NCI-H2107 (cell line): ENCODE data around the gene KRTAP4-2.
"Not testable (repeated sequence)": the region's sequence is repeated elsewhere in the genome, so short reads cannot be mapped to it uniquely, and the experiment has no call there.

ENCODE experiments used
- DNase-seq: peaks from one replicate; lab custom pipeline; 2025; lab: John Stamatoyannopoulos, UW

Gene KRTAP4-2

GRCh38 chr17:41160648-41161047, 17.4 kb downstream of the KRTAP4-2 start, which contains the start of gene KRTAP4-4:
KRTAP4-4 (minus strand) TSS chr17:41160748; CDS start chr17:41160691, 57 bp downstream.
- no peak for DNase-seq

GRCh38 chr17:41160190-41160589, 17.8 kb downstream of the KRTAP4-2 start:
- DNase-seq, result not testable (repeated sequence)

- DNase-seq, result no peak
Measured at GRCh38 chr17:41153856-41154255, 24.2 kb downstream of the KRTAP4-2 start.

- no peak for DNase-seq
Measured at GRCh38 chr17:41151525-41151924, 26.5 kb downstream of the KRTAP4-2 start.

- no peak for DNase-seq
Measured at GRCh38 chr17:41150026-41150425, 28.0 kb downstream of the KRTAP4-2 start.

GRCh38 chr17:41149652-41149985, 28.4 kb downstream of the KRTAP4-2 start, which contains the start of gene KRTAP4-5:
KRTAP4-5 (minus strand) TSS chr17:41149825; CDS start chr17:41149767, 58 bp downstream.
- DNase-seq, result no peak

GRCh38 chr17:41148971-41149651, 28.9 kb downstream of the KRTAP4-2 start:
- not testable (repeated sequence) for DNase-seq

- DNase-seq, result no peak
Measured at GRCh38 chr17:41147531-41148204, 30.4 kb downstream of the KRTAP4-2 start.

GRCh38 chr17:41145261-41145660, 32.8 kb downstream of the KRTAP4-2 start:
- no peak for DNase-seq

- DNase-seq, result no peak
Measured at GRCh38 chr17:41144846-41145245, 33.2 kb downstream of the KRTAP4-2 start.

- no peak for DNase-seq
Measured at GRCh38 chr17:41141361-41141760, 36.7 kb downstream of the KRTAP4-2 start.

- DNase-seq, result no peak
Measured at GRCh38 chr17:41140360-41141131, 37.5 kb downstream of the KRTAP4-2 start, which contains the start of gene KRTAP4-6. KRTAP4-6 (minus strand) TSS chr17:41140544; CDS start chr17:41140487, 57 bp downstream.

GRCh38 chr17:41139865-41140264, 38.2 kb downstream of the KRTAP4-2 start:
- not testable (repeated sequence) for DNase-seq

- no peak for DNase-seq
Measured at GRCh38 chr17:41133880-41134735, 43.9 kb downstream of the KRTAP4-2 start.

- DNase-seq, result no peak
Measured at GRCh38 chr17:41131979-41132378, 46.0 kb downstream of the KRTAP4-2 start.
